HEK293 (cell line): Measurements from ENCODE around the gene PACSIN3.
"Not testable (repeated sequence)": the region's sequence is repeated elsewhere in the genome, so short reads cannot be mapped to it uniquely, and the experiment has no call there.

Experiments
- CTCF ChIA-PET: fragments of 350-600 bp; formaldehyde crosslinking; extraction: SDS; loops from one replicate; lab custom pipeline; 2021; ENCODE audit warnings: antibody characterized with exemption; lab: Yijun Ruan, JAX
- POLR2A ChIA-PET: fragments of 300-600 bp; formaldehyde crosslinking; extraction: SDS; loops from one replicate; lab custom pipeline; 2020; ENCODE audit warnings: antibody characterized with exemption, inconsistent platforms; lab: Yijun Ruan, JAX
- H3K27ac ChIP-seq: fragments of 200-500 bp; sonication (Bioruptor generic); 2 replicates; pipeline ENCODE4 v1.5.1; 2014; ENCODE audit warnings: low read depth, low read length, control low read depth, inconsistent platforms; ENCODE audit errors: extremely low read depth
- H3K36me3 ChIP-seq, 2 experiments: fragments of 200-500 bp in 1 of 2; sonication (Bioruptor generic) in 1 of 2; 1 replicate in 1 of 2; 2 replicates in 1 of 2; pipeline ENCODE4 v1.5.1; 2014 to 2017; ENCODE audit warnings: inconsistent platforms in 2 of 2, low read length in 2 of 2; ENCODE audit not compliant: control insufficient read depth in 2 of 2, insufficient read depth in 1 of 2
- H3K4me1 ChIP-seq: fragments of 200-500 bp; sonication (Bioruptor generic); 2 replicates; pipeline ENCODE4 v1.5.1; 2014; ENCODE audit warnings: mild to moderate bottlenecking, low read length, inconsistent platforms; ENCODE audit not compliant: control insufficient read depth, insufficient read depth
- H3K4me3 ChIP-seq: 2 replicates; pipeline ENCODE4 v1.5.1; 2011; ENCODE audit warnings: low read depth, mild to moderate bottlenecking, control low read depth, low read length, moderate library complexity
- H3K9me3 ChIP-seq: fragments of 200-500 bp; sonication (Bioruptor generic); 2 replicates; pipeline ENCODE4 v1.5.1; 2014; ENCODE audit warnings: low read depth, low read length, inconsistent platforms; ENCODE audit not compliant: control insufficient read depth, insufficient read depth
- OVOL3 ChIP-seq: fragments of 450-650 bp; formaldehyde crosslinking; IDR thresholded peaks from 2 replicates; pipeline ENCODE4 v1.5.1; 2016; ENCODE audit warnings: missing biosample characterization, missing genetic modification characterization
- YY1 ChIP-seq: fragments of 450-650 bp; formaldehyde crosslinking; IDR thresholded peaks from 2 replicates; pipeline ENCODE4 v1.5.1; 2018; ENCODE audit warnings: missing biosample characterization, missing genetic modification characterization
- YY2 ChIP-seq: fragments of 450-650 bp; formaldehyde crosslinking; IDR thresholded peaks from 2 replicates; pipeline ENCODE4 v1.5.1; 2016; ENCODE audit warnings: missing biosample characterization, missing genetic modification characterization
- ZNF121 ChIP-seq: fragments of 450-650 bp; formaldehyde crosslinking; IDR thresholded peaks from 2 replicates; pipeline ENCODE4 v1.5.1; 2016; ENCODE audit warnings: missing biosample characterization, missing genetic modification characterization
- ZNF140 ChIP-seq: fragments of 450-650 bp; formaldehyde crosslinking; IDR thresholded peaks from 2 replicates; pipeline ENCODE4 v1.5.1; 2016; ENCODE audit warnings: missing biosample characterization, missing genetic modification characterization
- ZNF174 ChIP-seq: fragments of 450-650 bp; formaldehyde crosslinking; IDR thresholded peaks from 2 replicates; pipeline ENCODE4 v1.5.0; 2017; ENCODE audit warnings: missing biosample characterization, mild to moderate bottlenecking, missing genetic modification characterization
- ZNF266 ChIP-seq: fragments of 450-650 bp; formaldehyde crosslinking; IDR thresholded peaks from 2 replicates; pipeline ENCODE4 v1.5.1; 2016; ENCODE audit warnings: missing biosample characterization, missing genetic modification characterization, low read depth
- ZNF555 ChIP-seq: fragments of 450-650 bp; formaldehyde crosslinking; conservative IDR thresholded peaks from 2 replicates; pipeline ENCODE4 v1.5.1; 2017; ENCODE audit warnings: missing biosample characterization, mild to moderate bottlenecking, missing genetic modification characterization, inconsistent platforms
- ZNF600 ChIP-seq: fragments of 450-650 bp; formaldehyde crosslinking; IDR thresholded peaks from 2 replicates; pipeline ENCODE4 v1.5.1; 2016; ENCODE audit warnings: missing biosample characterization, missing genetic modification characterization
- ZNF610 ChIP-seq: fragments of 450-650 bp; formaldehyde crosslinking; IDR thresholded peaks from 2 replicates; pipeline ENCODE4 v1.5.1; 2016; ENCODE audit warnings: missing biosample characterization, missing genetic modification characterization, borderline replicate concordance
- ZNF664 ChIP-seq: fragments of 450-650 bp; formaldehyde crosslinking; IDR thresholded peaks from 2 replicates; pipeline ENCODE4 v1.5.1; 2016; ENCODE audit warnings: missing biosample characterization, missing genetic modification characterization
- TF ChIP-seq, protein P1 (sequence below): fragments of 450-650 bp; formaldehyde crosslinking; IDR thresholded peaks from 2 replicates; pipeline ENCODE4 v1.5.1; 2016; ENCODE audit warnings: missing biosample characterization, missing genetic modification characterization
- TF ChIP-seq, protein P2 (sequence below): fragments of 450-650 bp; formaldehyde crosslinking; IDR thresholded peaks from 2 replicates; pipeline ENCODE4 v1.5.1; 2016; ENCODE audit warnings: missing biosample characterization, missing genetic modification characterization

The PACSIN3 gene

DNA sequence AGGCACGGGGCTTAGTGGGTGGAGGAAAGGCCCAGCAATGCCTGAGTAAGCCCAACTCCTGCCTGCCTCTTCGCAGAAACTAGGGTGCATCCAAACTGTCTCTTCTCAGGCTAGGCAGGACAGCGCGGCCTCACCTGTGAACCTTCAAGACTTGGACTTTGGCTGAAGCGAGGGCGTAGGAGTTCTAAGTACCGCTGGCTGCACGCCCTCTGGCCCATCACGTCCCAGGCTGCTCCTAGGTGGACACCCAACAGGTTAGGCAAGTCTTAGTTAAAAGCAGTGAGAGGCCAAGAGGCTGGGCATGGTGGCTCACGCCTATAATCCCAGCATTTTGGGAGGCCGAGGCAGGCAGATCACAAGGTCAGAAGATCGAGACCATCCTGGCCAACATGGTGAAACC lies 26.7 kb upstream of the PACSIN3 start:
- Histone ChIP-seq H3K4me3 (no peak overlapping the region), H3K4me1 (peaks cover 3% of the 10 kb centered on the region; the same call in 1 of the 2 replicates), H3K9me3 (no peaks in the 10 kb centered on the region), H3K36me3 (peaks cover 0 to 19% of the 10 kb centered on the region in 2 experiments; a peak in 1 of 3 replicates), H3K27ac (no peak overlapping the region)
- ChIA-PET POLR2A (interaction anchor here (1.1 to 4.1 kb wide), 2 partner anchors 20 to 36 kb away, joined by 5 to 58 read pairs; partner anchors contain the start of gene ACP2), CTCF (no interaction called here)
- TF ChIP-seq ZNF664 (tag by site-specific recombination) = no peak
- no peak for TF ChIP-seq ZNF140 (tag by site-specific recombination)
- no peak for TF ChIP-seq ZNF266 (tag by site-specific recombination)
- TF ChIP-seq, protein P1, sequence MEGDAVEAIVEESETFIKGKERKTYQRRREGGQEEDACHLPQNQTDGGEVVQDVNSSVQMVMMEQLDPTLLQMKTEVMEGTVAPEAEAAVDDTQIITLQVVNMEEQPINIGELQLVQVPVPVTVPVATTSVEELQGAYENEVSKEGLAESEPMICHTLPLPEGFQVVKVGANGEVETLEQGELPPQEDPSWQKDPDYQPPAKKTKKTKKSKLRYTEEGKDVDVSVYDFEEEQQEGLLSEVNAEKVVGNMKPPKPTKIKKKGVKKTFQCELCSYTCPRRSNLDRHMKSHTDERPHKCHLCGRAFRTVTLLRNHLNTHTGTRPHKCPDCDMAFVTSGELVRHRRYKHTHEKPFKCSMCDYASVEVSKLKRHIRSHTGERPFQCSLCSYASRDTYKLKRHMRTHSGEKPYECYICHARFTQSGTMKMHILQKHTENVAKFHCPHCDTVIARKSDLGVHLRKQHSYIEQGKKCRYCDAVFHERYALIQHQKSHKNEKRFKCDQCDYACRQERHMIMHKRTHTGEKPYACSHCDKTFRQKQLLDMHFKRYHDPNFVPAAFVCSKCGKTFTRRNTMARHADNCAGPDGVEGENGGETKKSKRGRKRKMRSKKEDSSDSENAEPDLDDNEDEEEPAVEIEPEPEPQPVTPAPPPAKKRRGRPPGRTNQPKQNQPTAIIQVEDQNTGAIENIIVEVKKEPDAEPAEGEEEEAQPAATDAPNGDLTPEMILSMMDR (tag by site-specific recombination) = no peak
- TF ChIP-seq, protein P2, sequence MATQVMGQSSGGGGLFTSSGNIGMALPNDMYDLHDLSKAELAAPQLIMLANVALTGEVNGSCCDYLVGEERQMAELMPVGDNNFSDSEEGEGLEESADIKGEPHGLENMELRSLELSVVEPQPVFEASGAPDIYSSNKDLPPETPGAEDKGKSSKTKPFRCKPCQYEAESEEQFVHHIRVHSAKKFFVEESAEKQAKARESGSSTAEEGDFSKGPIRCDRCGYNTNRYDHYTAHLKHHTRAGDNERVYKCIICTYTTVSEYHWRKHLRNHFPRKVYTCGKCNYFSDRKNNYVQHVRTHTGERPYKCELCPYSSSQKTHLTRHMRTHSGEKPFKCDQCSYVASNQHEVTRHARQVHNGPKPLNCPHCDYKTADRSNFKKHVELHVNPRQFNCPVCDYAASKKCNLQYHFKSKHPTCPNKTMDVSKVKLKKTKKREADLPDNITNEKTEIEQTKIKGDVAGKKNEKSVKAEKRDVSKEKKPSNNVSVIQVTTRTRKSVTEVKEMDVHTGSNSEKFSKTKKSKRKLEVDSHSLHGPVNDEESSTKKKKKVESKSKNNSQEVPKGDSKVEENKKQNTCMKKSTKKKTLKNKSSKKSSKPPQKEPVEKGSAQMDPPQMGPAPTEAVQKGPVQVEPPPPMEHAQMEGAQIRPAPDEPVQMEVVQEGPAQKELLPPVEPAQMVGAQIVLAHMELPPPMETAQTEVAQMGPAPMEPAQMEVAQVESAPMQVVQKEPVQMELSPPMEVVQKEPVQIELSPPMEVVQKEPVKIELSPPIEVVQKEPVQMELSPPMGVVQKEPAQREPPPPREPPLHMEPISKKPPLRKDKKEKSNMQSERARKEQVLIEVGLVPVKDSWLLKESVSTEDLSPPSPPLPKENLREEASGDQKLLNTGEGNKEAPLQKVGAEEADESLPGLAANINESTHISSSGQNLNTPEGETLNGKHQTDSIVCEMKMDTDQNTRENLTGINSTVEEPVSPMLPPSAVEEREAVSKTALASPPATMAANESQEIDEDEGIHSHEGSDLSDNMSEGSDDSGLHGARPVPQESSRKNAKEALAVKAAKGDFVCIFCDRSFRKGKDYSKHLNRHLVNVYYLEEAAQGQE = no peak

- ChIA-PET CTCF (interaction anchor here (0.6 kb wide), 1 partner anchor 281 kb away, joined by 3 read pairs; no protein-coding TSS in a partner anchor), POLR2A (interaction anchor here (0.6 kb wide), 1 partner anchor 167 kb away, joined by 3 read pairs; no protein-coding TSS in a partner anchor)
- no peaks in the 10 kb centered on the region for H3K4me1 ChIP-seq
Observed at GRCh38 chr11:47208628-47209027, 22.4 kb upstream of the PACSIN3 start.

GRCh38 chr11:47208008-47208552 lies 21.8 kb upstream of the PACSIN3 start:
- H3K4me3 ChIP-seq, H3K27ac ChIP-seq, H3K9me3 ChIP-seq, H3K36me3 ChIP-seq, H3K4me1 ChIP-seq: not testable (repeated sequence)
- POLR2A ChIA-PET = interaction anchor here (0.6 kb wide), 1 partner anchor 168 kb away, joined by 3 read pairs; no protein-coding TSS in a partner anchor
- peak; percentile 70; the same call in 1 of the 2 replicates for TF ChIP-seq ZNF121 (tag by site-specific recombination)
- CTCF ChIA-PET = interaction anchor here (0.5 to 0.7 kb wide), 2 partner anchors 29 to 73 kb away, joined by 4 to 5 read pairs; no protein-coding TSS in a partner anchor

More at GRCh38 chr11:47208628-47209027, 22.4 kb upstream of the PACSIN3 start:
- TF ChIP-seq ZNF600 (tag by site-specific recombination) = no peak
- no peak for TF ChIP-seq YY1 (tag by site-specific recombination)
- TF ChIP-seq OVOL3 (tag by site-specific recombination) = no peak
- Histone ChIP-seq H3K4me3 (no peak overlapping the region), H3K36me3 (no peaks in the 10 kb centered on the region), H3K9me3 (no peaks in the 10 kb centered on the region), H3K27ac (no peak overlapping the region)

DNA sequence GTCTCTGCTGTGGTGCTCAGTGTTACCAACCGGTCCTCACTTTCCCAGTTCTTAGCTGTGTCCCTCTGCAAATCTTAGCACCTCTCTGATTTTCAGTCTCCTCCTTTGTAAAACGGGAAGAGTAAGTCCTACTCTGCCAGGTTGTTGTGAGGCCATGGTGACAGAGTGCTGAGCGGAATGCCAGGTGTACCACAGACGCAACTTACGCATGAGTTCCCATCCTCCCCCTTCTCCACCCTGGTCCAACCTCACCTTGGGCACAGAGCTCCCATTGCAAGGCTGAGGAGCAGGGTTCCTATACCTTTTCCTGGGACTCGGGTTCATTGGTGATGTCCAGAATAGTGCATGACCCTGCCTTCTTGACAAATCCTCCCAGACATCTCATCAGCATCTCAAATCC lies 21.2 kb upstream of the PACSIN3 start:
- ChIA-PET POLR2A (no interaction called here), CTCF (interaction anchor here (0.7 kb wide), 1 partner anchor 29 kb away, joined by 5 read pairs; no protein-coding TSS in a partner anchor)
- H3K4me3 ChIP-seq = no peak overlapping the region
- H3K27ac ChIP-seq = no peak overlapping the region
- no peak for TF ChIP-seq ZNF555 (tag by site-specific recombination)
- TF ChIP-seq YY2 (tag by site-specific recombination) = no peak
- no peak for TF ChIP-seq ZNF610 (tag by site-specific recombination)
- TF ChIP-seq ZNF174 = no peak
- no peaks in the 10 kb centered on the region for H3K9me3 ChIP-seq
- no peaks in the 10 kb centered on the region for H3K4me1 ChIP-seq
- H3K36me3 ChIP-seq = no peaks in the 10 kb centered on the region
